K562 (cell line): ENCODE data around the gene NMT1. TPM values are rescaled to one million over a fixed set of nuclear protein-coding genes. Genes with fewer than 3 reads are reported as not detected.

Source experiments
- AFF1 ChIP-seq, 2 experiments: fragments of 450-650 bp; IDR thresholded peaks; 2 replicates each; pipeline ENCODE4 v1.6.1; 2018; ENCODE audit warnings: mild to moderate bottlenecking in 2 of 2, low read depth in 1 of 2; ENCODE audit not compliant: partially characterized antibody in 2 of 2
- ARID1B ChIP-seq: fragments of 450-650 bp; IDR thresholded peaks from 2 replicates; pipeline ENCODE4 v1.6.1; 2016; ENCODE audit warnings: antibody characterized with exemption, mild to moderate bottlenecking, inconsistent platforms
- CBFB ChIP-seq: sonication (generic); formaldehyde crosslinking; IDR thresholded peaks from 2 replicates; pipeline ENCODE4 v1.4.0; 2020; ENCODE audit warnings: mild to moderate bottlenecking, missing genetic modification reagents
- E4F1 ChIP-seq: fragments of 250-450 bp; sonication (Bioruptor Pico); IDR thresholded peaks from 2 replicates; pipeline ENCODE4 v1.5.0; 2021; ENCODE audit warnings: mild to moderate bottlenecking, borderline replicate concordance
- MAFF ChIP-seq: IDR thresholded peaks from 2 replicates; pipeline ENCODE4 v1.6.1; 2012; ENCODE audit warnings: low read length, improper control_type of control experiment
- MXD1 ChIP-seq: fragments of 250-450 bp; sonication (Bioruptor Pico); IDR thresholded peaks from 2 replicates; pipeline ENCODE4 v1.8.0; 2021; ENCODE audit warnings: borderline replicate concordance, mild to moderate bottlenecking, moderate library complexity; ENCODE audit not compliant: poor library complexity, severe bottlenecking
- MXI1 ChIP-seq: IDR thresholded peaks from 2 replicates; pipeline ENCODE4 v1.6.1; 2011; ENCODE audit warnings: low read depth, mild to moderate bottlenecking, improper control_type of control experiment, low read length
- PKNOX1 ChIP-seq: fragments of 450-650 bp; IDR thresholded peaks from 2 replicates; pipeline ENCODE4 v1.6.1; 2016
- POLR2AphosphoS5 ChIP-seq: IDR thresholded peaks from 2 replicates; pipeline ENCODE4 v1.6.1; 2011; ENCODE audit warnings: mild to moderate bottlenecking, low read depth, low read length, moderate library complexity; ENCODE audit not compliant: control insufficient read depth, insufficient read depth
- RBM15 ChIP-seq: fragments of 200-400 bp; formaldehyde crosslinking; IDR thresholded peaks from 2 replicates; pipeline ENCODE4 v1.6.1; 2018; ENCODE audit warnings: mild to moderate bottlenecking, low read length, moderate library complexity; ENCODE audit not compliant: insufficient read depth
- SMAD4 ChIP-seq: fragments of 250-450 bp; sonication (Bioruptor Pico); conservative IDR thresholded peaks from 2 replicates; pipeline ENCODE4 v1.8.0; 2021; ENCODE audit warnings: inconsistent platforms, mild to moderate bottlenecking, moderate library complexity
- SNAPC5 ChIP-seq: fragments of 250-450 bp; sonication (Bioruptor Pico); IDR thresholded peaks from 2 replicates; pipeline ENCODE4 v1.8.0; 2021; ENCODE audit warnings: moderate library complexity, mild to moderate bottlenecking, inconsistent platforms
- SRSF7 ChIP-seq: fragments of 200-400 bp; formaldehyde crosslinking; optimal IDR thresholded peaks from 2 replicates; pipeline ENCODE3; 2017; ENCODE audit warnings: mild to moderate bottlenecking, low read depth, low read length
- THAP12 ChIP-seq: fragments of 250-450 bp; sonication (Bioruptor Pico); IDR thresholded peaks from 2 replicates; pipeline ENCODE4 v1.9.0; 2021; ENCODE audit warnings: mild to moderate bottlenecking, inconsistent platforms
- polyA plus RNA-seq, 8 experiments: library from polyadenylated mRNA; depleted of rRNA in 4 of 8; stranded (reverse) in 5 of 8; unstranded in 3 of 8; fragments of >200 nt; fragmentation: Nextera tagmentation in 2 of 8; fragmentation: Illumina TruSeq in 1 of 8; extraction: Ambion mirVana in 2 of 8; extraction: Trizol in 1 of 8; gene quantifications; 2 replicates each; pipeline versions ENCODE4 v1.2.1 to v1.2.3, GENCODE V29; 2011 to 2014; ENCODE audit warnings: inconsistent platforms in 1 of 8, missing spikeins in 1 of 8
- total RNA-seq, 7 experiments: library from RNA; depleted of rRNA in 6 of 7; stranded (reverse); fragments of >200 nt in 6 of 7; fragmentation: Illumina TruSeq in 2 of 7; extraction: Trizol in 2 of 7; gene quantifications; 2 replicates each; pipeline versions ENCODE4 v1.2.1 to v1.2.3, GENCODE V29; 2011 to 2021; ENCODE audit warnings: low replicate concordance in 1 of 7

NMT1 gene
- total and polyA plus RNA-seq, 9 of the 15 experiments (the other 6 are each of a cell fraction or from before 2014, with no cell fraction given) = 86.7 to 569 (median 213) TPM

- no peak for TF ChIP-seq SNAPC5 (CRISPR knock-in tag)
- TF ChIP-seq MXI1 = no peak
- TF ChIP-seq MAFF = no peak
- TF ChIP-seq AFF1 (IDR thresholded peaks at IDR 0.05; ENCODE audit: low read depth in 1 of 2, partially characterized antibody in 2 of 2) = peak in 1 of 2 experiments; percentile 82
- TF ChIP-seq SMAD4 (CRISPR knock-in tag) = 0 out of 2 replicates have a peak, but pooled peaks have one; percentile 15
- no peak for TF ChIP-seq POLR2AphosphoS5
- no peak for TF ChIP-seq E4F1
- TF ChIP-seq PKNOX1 = no peak
- TF ChIP-seq RBM15 = no peak
- no peak for TF ChIP-seq CBFB (CRISPR knock-in tag)
- 0 out of 2 replicates have a peak, but pooled peaks have one; percentile 6 for TF ChIP-seq ARID1B
- no peak for TF ChIP-seq SRSF7
- TF ChIP-seq THAP12 (CRISPR knock-in tag) = no peak
- TF ChIP-seq MXD1 (CRISPR knock-in tag) = no peak
Measured at GRCh38 chr17:45143767-45144198, 82.7 kb downstream of the NMT1 start (continued).
